Heart left ventricle (tissue), 16 donors: ENCODE data around the gene GTF2F2. TPM values are rescaled to one million over a fixed set of nuclear protein-coding genes. Genes with fewer than 3 reads are reported as not detected.

Experiments used
- ATAC-seq, 4 donors: fragments of 200-7000 bp; cut with Tn5 transposase; one replicate each; pipeline ENCODE4 v1.9.1; 2020 to 2022; ENCODE audit warnings: moderate library complexity in 4 of 4, mild to moderate bottlenecking in 3 of 4, moderate number of reproducible peaks in 1 of 4
- DNase-seq, 5 donors: peaks; one replicate each; pipeline ENCODE4 v3.0.0-alpha.2; 2020
- H3K27ac ChIP-seq, 12 donors: fragments of 200-600 bp; sonication (generic) in 4 of 12; one replicate each; pipeline versions ENCODE4 v1.5.0 to v1.8.0; 2016 to 2022; ENCODE audit warnings: mild to moderate bottlenecking in 2 of 12
- H3K27me3 ChIP-seq, 9 donors: fragments of 200-600 bp; sonication (generic) in 2 of 9; one replicate each; pipeline versions ENCODE4 v1.5.1 to v1.8.0; 2016 to 2022; ENCODE audit warnings: mild to moderate bottlenecking in 3 of 9
- H3K36me3 ChIP-seq, 9 donors: fragments of 200-600 bp; sonication (generic) in 2 of 9; one replicate each; pipeline versions ENCODE4 v1.5.0 to v1.8.0; 2018 to 2022; ENCODE audit warnings: mild to moderate bottlenecking in 2 of 9
- H3K4me1 ChIP-seq, 12 donors: fragments of 200-600 bp; sonication (generic) in 4 of 12; one replicate each; pipeline versions ENCODE4 v1.5.0 to v1.8.0; 2016 to 2022; ENCODE audit warnings: mild to moderate bottlenecking in 3 of 12
- H3K4me3 ChIP-seq, 12 donors: fragments of 200-600 bp; sonication (generic) in 4 of 12; one replicate each; pipeline versions ENCODE4 v1.5.0 to v1.8.0; 2017 to 2022; ENCODE audit warnings: mild to moderate bottlenecking in 9 of 12, moderate library complexity in 4 of 12
- H3K9me3 ChIP-seq, 12 donors: fragments of 200-600 bp; sonication (generic) in 4 of 12; one replicate each; pipeline versions ENCODE4 v1.5.0 to v1.8.0; 2016 to 2022; ENCODE audit warnings: mild to moderate bottlenecking in 1 of 12
- CTCF ChIP-seq, 12 donors: fragments of 200-600 bp; sonication (generic) in 4 of 12; IDR thresholded peaks; one replicate each; pipeline versions ENCODE4 v1.5.0 to v1.8.0; 2018 to 2022; ENCODE audit warnings: antibody characterized with exemption in 12 of 12, mild to moderate bottlenecking in 5 of 12
- POLR2A ChIP-seq, 2 donors: fragments of 450-650 bp; IDR thresholded peaks; one replicate each; pipeline ENCODE4 v1.6.1; 2017; ENCODE audit warnings: antibody characterized with exemption in 2 of 2, mild to moderate bottlenecking in 2 of 2, moderate library complexity in 2 of 2
- WGBS, 4 donors: extraction: QIAGEN DNeasy Blood & Tissue Kit in 2 of 4; methylation state at CpG; one replicate each; pipeline versions ENCODE4 v1.1.5 to v1.1.7; 2013 to 2018; 5-methylcytosine and 5-hydroxymethylcytosine counted together
- intact Hi-C, 10 donors: fragments of 100-400 bp; cut with DNase I; formaldehyde crosslinking; loops; one replicate each; pipeline versions ENCODE4 v1.11.1 to v1.14.2; 2022
- polyA plus RNA-seq, 2 donors: library from polyadenylated mRNA; stranded (reverse); fragments of 200-250 nt; gene quantifications; one replicate each; pipeline ENCODE4 v1.2.3, GENCODE V29; 2013
- total RNA-seq, 9 donors: library from RNA; depleted of rRNA in 2 of 9; stranded (reverse); fragments of >200 nt in 2 of 9; fragmentation: NEBNext Ultra II Directional in 3 of 9; extraction: Animal tissue kit (Norgen Biotek cat#: 25700) in 3 of 9; gene quantifications; one replicate each; pipeline versions ENCODE4 v1.1.0 to v1.2.4, GENCODE V29; 2016 to 2023
- donor health status: ischemic (EF 13 %, LVEDD 7.1; RV severe dilation, severe dysfunction).
- donor health status: healthy with polysubstance abuse.
- donor health status: DM: no; HTN: yes; CAD: no.
- donor health status: DM: no; HTN: no; CAD: no.
- donor health status: ischemic (EF 25% LVEDD 6.9; RV normal size, moderate dysfunction).
- donor health status: ischemic (EF 25% LVEDD 5.7; RV mildly dilated, moderate dysfunction).
- donor health status: healthy.
- donor health status: DM: yes; HTN: yes; CAD: no.
- donor health status: ischemic (EF 35%, LVEDD 5.7; RV mildly dilated, moderate dysfunction).
- donor health status: nonischemic (EF 11% LVEDD 7.7; RV severe dilation, severe dysfunction).
- donor health status: DM: yes; HTN: yes; CAD: no.
- donor health status: PGD.
- donor health status: ischemic (EF 29% LVEDD 5.4; RV normal size, mild dysfunction).
- donor health status: nonischemic (EF 23%, LVEDD 6.1; RV moderate dilation, normal function).

GTF2F2 gene
- total and polyA plus RNA-seq, 11 donors = 17.7 to 25.4 (median 21.6) TPM

DNA sequence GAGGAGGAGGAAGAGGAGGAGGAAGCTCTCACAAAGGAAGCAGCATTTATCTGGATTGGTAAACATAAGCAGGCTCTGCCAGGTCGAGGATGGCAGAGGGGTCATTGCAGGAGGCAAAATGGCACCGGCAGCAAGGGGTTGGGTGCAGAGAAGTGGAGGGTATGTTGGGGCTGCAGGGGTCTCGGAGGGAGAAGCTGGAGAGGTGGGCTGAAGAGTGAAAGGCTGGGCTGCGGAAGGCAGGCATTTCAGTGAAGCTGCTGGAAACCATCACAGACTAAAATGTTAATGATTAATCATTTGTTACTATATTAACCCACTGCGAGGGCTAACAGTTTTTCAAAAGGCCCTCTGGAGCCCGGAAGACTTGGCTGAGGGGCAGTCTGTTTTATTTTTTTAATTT lies 196.0 kb downstream of the GTF2F2 start:
- Histone ChIP-seq H3K4me1 (peaks cover 0 to 20% (median 6%) of the 10 kb centered on the region in 12 donors), H3K9me3 (no peaks in the 10 kb centered on the region), H3K36me3 (no peaks in the 10 kb centered on the region), H3K4me3 (no peak overlapping the region), H3K27ac (no peak overlapping the region), H3K27me3 (peaks cover 0 to 5% (median 0%) of the 10 kb centered on the region in 9 donors)
- 70 to 76% (median 72%) methylated on average over 6 of the region's 6 CpGs for WGBS, 4 donors
- TF ChIP-seq CTCF (IDR thresholded peaks at IDR 0.05) (no peak), POLR2A (IDR thresholded peaks at IDR 0.05) (no peak)
- ATAC-seq (no peak), DNase-seq (no peak)
- intact Hi-C loops = loop anchor here in 1 of 10 donors (10.0 kb wide), 1 partner anchor 832 kb away; no protein-coding TSS in a partner anchor

GRCh38 chr13:45316996-45317395 lies 196.7 kb downstream of the GTF2F2 start:
- Histone ChIP-seq H3K4me3 (no peak overlapping the region), H3K9me3 (no peaks in the 10 kb centered on the region), H3K27ac (no peak overlapping the region), H3K4me1 (peaks cover 0 to 20% (median 0%) of the 10 kb centered on the region in 12 donors), H3K36me3 (no peaks in the 10 kb centered on the region), H3K27me3 (no peaks in the 10 kb centered on the region)
- DNase-seq = no peak
- ATAC-seq = no peak
- intact Hi-C loops = loop anchor here in 1 of 10 donors (10.0 kb wide), 1 partner anchor 832 kb away; no protein-coding TSS in a partner anchor
- WGBS, 4 donors = 86 to 88% (median 88%) methylated on average over 5 of the region's 5 CpGs
- TF ChIP-seq CTCF (IDR thresholded peaks at IDR 0.05) (no peak), POLR2A (IDR thresholded peaks at IDR 0.05) (no peak)

GRCh38 chr13:45320876-45321629 lies 200.7 kb downstream of the GTF2F2 start:
- 47 to 71% (median 63%) methylated on average over 4 of the region's 4 CpGs for WGBS, 4 donors
- Histone ChIP-seq H3K4me3 (no peak overlapping the region), H3K27ac (peak overlapping the region in 1 of 12 donors; percentile 40), H3K27me3 (no peaks in the 10 kb centered on the region), H3K9me3 (no peaks in the 10 kb centered on the region), H3K4me1 (peaks cover 0 to 35% (median 13%) of the 10 kb centered on the region in 12 donors), H3K36me3 (no peaks in the 10 kb centered on the region)
- no peak for DNase-seq
- peak in 1 of 4 donors; percentile 23 for ATAC-seq
- TF ChIP-seq CTCF (IDR thresholded peaks at IDR 0.05) (no peak), POLR2A (IDR thresholded peaks at IDR 0.05) (no peak)
- intact Hi-C loops = no loop called here

DNA sequence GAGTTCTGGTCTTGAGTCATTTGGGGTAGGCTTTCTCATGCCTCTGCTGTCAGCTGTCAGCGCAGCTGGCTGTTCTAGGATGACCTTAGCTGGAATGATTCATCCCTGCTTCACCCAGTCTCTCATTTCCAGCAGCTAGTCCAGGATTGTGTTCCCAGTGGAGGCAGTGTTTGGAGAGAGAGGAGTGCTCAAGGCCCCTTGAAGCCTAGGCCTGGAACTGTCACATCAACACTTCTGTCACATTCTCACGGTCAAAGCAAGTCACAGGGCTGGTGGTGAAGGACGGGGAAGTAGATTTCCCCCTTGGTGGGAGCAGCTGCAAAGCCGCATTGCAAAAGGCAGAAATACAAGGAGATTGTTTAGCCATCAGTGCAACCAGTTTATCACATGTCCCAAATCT lies 205.5 kb downstream of the GTF2F2 start:
- WGBS, 4 donors = 27 to 44% (median 32%) methylated on average over 4 of the region's 4 CpGs
- TF ChIP-seq CTCF (IDR thresholded peaks at IDR 0.05) = peak in 1 of 12 donors; percentile 16
- TF ChIP-seq POLR2A (IDR thresholded peaks at IDR 0.05) = no peak
- Histone ChIP-seq H3K36me3 (no peaks in the 10 kb centered on the region), H3K27me3 (no peaks in the 10 kb centered on the region), H3K9me3 (peaks cover 0 to 3% (median 0%) of the 10 kb centered on the region in 12 donors), H3K4me3 (no peak overlapping the region), H3K4me1 (peaks cover 0 to 64% (median 40%) of the 10 kb centered on the region in 12 donors), H3K27ac (peak overlapping the region; percentile 26 to 86 (median 72))
- intact Hi-C loops = no loop called here
- peak; percentile 65 to 86 (median 77) for DNase-seq
- peak; percentile 85 to 92 (median 90) for ATAC-seq
